ENCODE measurements around the gene DGKQ. TPM values are rescaled to one million over a fixed set of nuclear protein-coding genes. Genes with fewer than 3 reads are reported as not detected.

DGKQ gene
- total and polyA plus RNA-seq, 2 of the 13 experiments (the other 11 are each of a cell fraction or from before 2014, with no cell fraction given), result 4.5 to 7.2 TPM

GRCh38 chr4:985123-985830 is 11.9 kb upstream of the DGKQ start (continued):
- no peak for TF ChIP-seq DMTF1 (CRISPR knock-in tag; IDR thresholded peaks at IDR 0.05)
- TF ChIP-seq ZBTB38 (CRISPR knock-in tag; IDR thresholded peaks at IDR 0.05), result no peak
- no peak for TF ChIP-seq ZBTB10 (CRISPR knock-in tag; IDR thresholded peaks at IDR 0.05; ENCODE audit: borderline replicate concordance)
- no peak for TF ChIP-seq RBAK (CRISPR knock-in tag; IDR thresholded peaks at IDR 0.05)
- no peak for TF ChIP-seq ISX (CRISPR knock-in tag; conservative IDR thresholded peaks at IDR 0.05)
- 0 out of 2 replicates have a peak, but pooled peaks have one; percentile 49 for TF ChIP-seq ZNF563 (CRISPR knock-in tag; IDR thresholded peaks at IDR 0.05)
- TF ChIP-seq, protein P1, sequence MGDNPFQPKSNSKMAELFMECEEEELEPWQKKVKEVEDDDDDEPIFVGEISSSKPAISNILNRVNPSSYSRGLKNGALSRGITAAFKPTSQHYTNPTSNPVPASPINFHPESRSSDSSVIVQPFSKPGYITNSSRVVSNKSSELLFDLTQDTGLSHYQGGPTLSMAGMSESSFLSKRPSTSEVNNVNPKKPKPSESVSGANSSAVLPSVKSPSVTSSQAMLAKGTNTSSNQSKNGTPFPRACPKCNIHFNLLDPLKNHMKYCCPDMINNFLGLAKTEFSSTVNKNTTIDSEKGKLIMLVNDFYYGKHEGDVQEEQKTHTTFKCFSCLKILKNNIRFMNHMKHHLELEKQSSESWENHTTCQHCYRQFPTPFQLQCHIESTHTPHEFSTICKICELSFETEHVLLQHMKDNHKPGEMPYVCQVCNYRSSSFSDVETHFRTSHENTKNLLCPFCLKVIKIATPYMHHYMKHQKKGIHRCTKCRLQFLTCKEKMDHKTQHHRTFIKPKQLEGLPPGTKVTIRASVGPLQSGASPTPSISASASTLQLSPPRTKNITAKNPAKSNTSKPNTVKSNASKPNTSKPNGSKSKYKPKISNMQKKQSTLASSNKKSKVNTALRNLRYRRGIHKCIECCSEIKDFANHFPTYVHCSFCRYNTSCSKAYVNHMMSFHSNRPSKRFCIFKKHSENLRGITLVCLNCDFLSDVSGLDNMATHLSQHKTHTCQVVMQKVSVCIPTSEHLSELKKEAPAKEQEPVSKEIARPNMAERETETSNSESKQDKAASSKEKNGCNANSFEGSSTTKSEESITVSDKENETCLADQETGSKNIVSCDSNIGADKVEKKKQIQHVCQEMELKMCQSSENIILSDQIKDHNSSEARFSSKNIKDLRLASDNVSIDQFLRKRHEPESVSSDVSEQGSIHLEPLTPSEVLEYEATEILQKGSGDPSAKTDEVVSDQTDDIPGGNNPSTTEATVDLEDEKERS (CRISPR knock-in tag; IDR thresholded peaks at IDR 0.05), result peak; percentile 41; the same call in 1 of the 2 replicates
- no peak for TF ChIP-seq ZNF644 (CRISPR knock-in tag; IDR thresholded peaks at IDR 0.05; ENCODE audit: low read depth)
- no peak for TF ChIP-seq YEATS2 (CRISPR knock-in tag; IDR thresholded peaks at IDR 0.05; ENCODE audit: borderline replicate concordance)
- TF ChIP-seq ZNF383 (CRISPR knock-in tag; IDR thresholded peaks at IDR 0.05; ENCODE audit: borderline replicate concordance), result no peak
- no peak for TF ChIP-seq HOXA7 (CRISPR knock-in tag; IDR thresholded peaks at IDR 0.05)
- no peak for TF ChIP-seq FOSL2 (CRISPR knock-in tag; IDR thresholded peaks at IDR 0.05)
- TF ChIP-seq MXI1 (IDR thresholded peaks at IDR 0.05; ENCODE audit: borderline replicate concordance, low read depth, low read length), result peak; percentile 48; the same call in 1 of the 3 replicates
- TF ChIP-seq, protein P2, sequence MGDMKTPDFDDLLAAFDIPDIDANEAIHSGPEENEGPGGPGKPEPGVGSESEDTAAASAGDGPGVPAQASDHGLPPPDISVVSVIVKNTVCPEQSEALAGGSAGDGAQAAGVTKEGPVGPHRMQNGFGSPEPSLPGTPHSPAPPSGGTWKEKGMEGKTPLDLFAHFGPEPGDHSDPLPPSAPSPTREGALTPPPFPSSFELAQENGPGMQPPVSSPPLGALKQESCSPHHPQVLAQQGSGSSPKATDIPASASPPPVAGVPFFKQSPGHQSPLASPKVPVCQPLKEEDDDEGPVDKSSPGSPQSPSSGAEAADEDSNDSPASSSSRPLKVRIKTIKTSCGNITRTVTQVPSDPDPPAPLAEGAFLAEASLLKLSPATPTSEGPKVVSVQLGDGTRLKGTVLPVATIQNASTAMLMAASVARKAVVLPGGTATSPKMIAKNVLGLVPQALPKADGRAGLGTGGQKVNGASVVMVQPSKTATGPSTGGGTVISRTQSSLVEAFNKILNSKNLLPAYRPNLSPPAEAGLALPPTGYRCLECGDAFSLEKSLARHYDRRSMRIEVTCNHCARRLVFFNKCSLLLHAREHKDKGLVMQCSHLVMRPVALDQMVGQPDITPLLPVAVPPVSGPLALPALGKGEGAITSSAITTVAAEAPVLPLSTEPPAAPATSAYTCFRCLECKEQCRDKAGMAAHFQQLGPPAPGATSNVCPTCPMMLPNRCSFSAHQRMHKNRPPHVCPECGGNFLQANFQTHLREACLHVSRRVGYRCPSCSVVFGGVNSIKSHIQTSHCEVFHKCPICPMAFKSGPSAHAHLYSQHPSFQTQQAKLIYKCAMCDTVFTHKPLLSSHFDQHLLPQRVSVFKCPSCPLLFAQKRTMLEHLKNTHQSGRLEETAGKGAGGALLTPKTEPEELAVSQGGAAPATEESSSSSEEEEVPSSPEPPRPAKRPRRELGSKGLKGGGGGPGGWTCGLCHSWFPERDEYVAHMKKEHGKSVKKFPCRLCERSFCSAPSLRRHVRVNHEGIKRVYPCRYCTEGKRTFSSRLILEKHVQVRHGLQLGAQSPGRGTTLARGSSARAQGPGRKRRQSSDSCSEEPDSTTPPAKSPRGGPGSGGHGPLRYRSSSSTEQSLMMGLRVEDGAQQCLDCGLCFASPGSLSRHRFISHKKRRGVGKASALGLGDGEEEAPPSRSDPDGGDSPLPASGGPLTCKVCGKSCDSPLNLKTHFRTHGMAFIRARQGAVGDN (CRISPR knock-in tag; IDR thresholded peaks at IDR 0.05), result peak; percentile 81
- peak; percentile 31; the same call in 1 of the 2 replicates for TF ChIP-seq RAD21 (CRISPR knock-in tag; IDR thresholded peaks at IDR 0.05)
- TF ChIP-seq ZBTB3 (CRISPR knock-in tag; IDR thresholded peaks at IDR 0.05; ENCODE audit: borderline replicate concordance, low read depth), result no peak
- TF ChIP-seq NFKB2 (CRISPR knock-in tag; IDR thresholded peaks at IDR 0.05; ENCODE audit: borderline replicate concordance), result peak; percentile 35; the same call in 1 of the 2 replicates
